Measurements from ENCODE around the gene SOCS6.

The SOCS6 gene

GRCh38 chr18:70289351-70290312 is 787 bp downstream of the SOCS6 start:
- peak overlapping the region; percentile 85 for H3K4me3 ChIP-seq (ENCODE audit: low read length)
- peak overlapping the region; percentile 34 for H3K27ac ChIP-seq (ENCODE audit: low read length)
- H3K27me3 ChIP-seq (ENCODE audit: low read depth, low read length) = no peaks in the 10 kb centered on the region
- H3K79me2 ChIP-seq (ENCODE audit: low read length) = peaks cover 54% of the 10 kb centered on the region
- H3K9ac ChIP-seq (ENCODE audit: low read length) = peak overlapping the region; percentile 89
- no peaks in the 10 kb centered on the region for H3K9me3 ChIP-seq (ENCODE audit: insufficient read depth, low read length)
- H3K36me3 ChIP-seq (replicated peaks; ENCODE audit: low read depth, low read length) = peaks cover 6% of the 10 kb centered on the region
- peaks cover 40% of the 10 kb centered on the region for H4K20me1 ChIP-seq (ENCODE audit: insufficient read depth, low read length)
- peaks cover 34% of the 10 kb centered on the region for H3K4me1 ChIP-seq (ENCODE audit: low read length)
- TF ChIP-seq EZH2phosphoT487 (IDR thresholded peaks at IDR 0.05; ENCODE audit: low read depth) = no peak
- no peak for TF ChIP-seq CTCF (IDR thresholded peaks at IDR 0.05; ENCODE audit: low read depth, low read length)
- H3K4me2 ChIP-seq (ENCODE audit: low read length) = peak overlapping the region; percentile 91
- H2AFZ ChIP-seq (ENCODE audit: low read depth, low read length) = peak overlapping the region; percentile 50

GRCh38 chr18:70290482-70291294 is 1.8 kb downstream of the SOCS6 start:
- Histone ChIP-seq H3K4me2 (ENCODE audit: low read length) (peak overlapping the region; percentile 91), H3K9ac (ENCODE audit: low read length) (peak overlapping the region; percentile 89), H3K9me3 (ENCODE audit: insufficient read depth, low read length) (no peaks in the 10 kb centered on the region), H2AFZ (ENCODE audit: low read depth, low read length) (no peak overlapping the region), H3K4me1 (ENCODE audit: low read length) (peaks cover 27% of the 10 kb centered on the region), H4K20me1 (ENCODE audit: insufficient read depth, low read length) (peaks cover 50% of the 10 kb centered on the region), H3K4me3 (ENCODE audit: low read length) (peak overlapping the region; percentile 85), H3K27ac (ENCODE audit: low read length) (no peak overlapping the region), H3K36me3 (replicated peaks; ENCODE audit: low read depth, low read length) (peaks cover 6% of the 10 kb centered on the region), H3K79me2 (ENCODE audit: low read length) (peaks cover 65% of the 10 kb centered on the region), H3K27me3 (ENCODE audit: low read depth, low read length) (no peaks in the 10 kb centered on the region)
- TF ChIP-seq CTCF (IDR thresholded peaks at IDR 0.05; ENCODE audit: low read depth, low read length) = no peak
- no peak for TF ChIP-seq EZH2phosphoT487 (IDR thresholded peaks at IDR 0.05; ENCODE audit: low read depth)

GRCh38 chr18:70291295-70291574 is 2.4 kb downstream of the SOCS6 start:
- Histone ChIP-seq H3K36me3 (replicated peaks; ENCODE audit: low read depth, low read length) (peaks cover 6% of the 10 kb centered on the region), H2AFZ (ENCODE audit: low read depth, low read length) (no peak overlapping the region), H3K9me3 (ENCODE audit: insufficient read depth, low read length) (no peaks in the 10 kb centered on the region), H3K27me3 (ENCODE audit: low read depth, low read length) (no peaks in the 10 kb centered on the region), H4K20me1 (ENCODE audit: insufficient read depth, low read length) (peaks cover 56% of the 10 kb centered on the region), H3K27ac (ENCODE audit: low read length) (no peak overlapping the region), H3K4me2 (ENCODE audit: low read length) (no peak overlapping the region; the same call in 1 of the 2 replicates), H3K79me2 (ENCODE audit: low read length) (peaks cover 70% of the 10 kb centered on the region), H3K4me3 (ENCODE audit: low read length) (no peak overlapping the region), H3K4me1 (ENCODE audit: low read length) (peaks cover 29% of the 10 kb centered on the region), H3K9ac (ENCODE audit: low read length) (no peak overlapping the region)
- TF ChIP-seq EZH2phosphoT487 (IDR thresholded peaks at IDR 0.05; ENCODE audit: low read depth) (no peak), CTCF (IDR thresholded peaks at IDR 0.05; ENCODE audit: low read depth, low read length) (no peak)

- Histone ChIP-seq H3K4me3 (ENCODE audit: low read length) (no peak overlapping the region), H4K20me1 (ENCODE audit: insufficient read depth, low read length) (peaks cover 65% of the 10 kb centered on the region), H3K27ac (ENCODE audit: low read length) (no peak overlapping the region), H2AFZ (ENCODE audit: low read depth, low read length) (no peak overlapping the region), H3K36me3 (replicated peaks; ENCODE audit: low read depth, low read length) (peaks cover 6% of the 10 kb centered on the region), H3K9me3 (ENCODE audit: insufficient read depth, low read length) (no peaks in the 10 kb centered on the region), H3K27me3 (ENCODE audit: low read depth, low read length) (no peaks in the 10 kb centered on the region), H3K9ac (ENCODE audit: low read length) (no peak overlapping the region), H3K79me2 (ENCODE audit: low read length) (peaks cover 84% of the 10 kb centered on the region), H3K4me1 (ENCODE audit: low read length) (peaks cover 32% of the 10 kb centered on the region), H3K4me2 (ENCODE audit: low read length) (no peak overlapping the region)
- no peak for TF ChIP-seq CTCF (IDR thresholded peaks at IDR 0.05; ENCODE audit: low read depth, low read length)
- no peak for TF ChIP-seq EZH2phosphoT487 (IDR thresholded peaks at IDR 0.05; ENCODE audit: low read depth)
Measured at GRCh38 chr18:70292628-70293027, 3.8 kb downstream of the SOCS6 start.

Data from OCI-LY3 (cell line).